GM12892 (cell line): ENCODE measurements around the gene MB21D2.
"Not testable (repeated sequence)": the region's sequence is repeated elsewhere in the genome, so short reads cannot be mapped to it uniquely, and the experiment has no call there.

Experiments used
- POLR2AphosphoS5 ChIP-seq: IDR thresholded peaks from 2 replicates; pipeline ENCODE4 v1.6.1; 2011; ENCODE audit warnings: low read depth, low read length, control low read depth
- TAF1 ChIP-seq: IDR thresholded peaks from 2 replicates; pipeline ENCODE4 v1.6.1; 2011; ENCODE audit warnings: low read depth, mild to moderate bottlenecking, control low read depth, low read length, borderline replicate concordance

GRCh38 chr3:192964959-192965719, 47.5 kb upstream of the MB21D2 start:
- not testable (repeated sequence) for TF ChIP-seq POLR2AphosphoS5, TAF1
